Measurements from ENCODE around the gene MYO10. TPM values are rescaled to one million over a fixed set of nuclear protein-coding genes. Genes with fewer than 3 reads are reported as not detected.

MYO10 gene
- total RNA-seq, 1 donor from 2014 or later = 80.2 TPM

DNA sequence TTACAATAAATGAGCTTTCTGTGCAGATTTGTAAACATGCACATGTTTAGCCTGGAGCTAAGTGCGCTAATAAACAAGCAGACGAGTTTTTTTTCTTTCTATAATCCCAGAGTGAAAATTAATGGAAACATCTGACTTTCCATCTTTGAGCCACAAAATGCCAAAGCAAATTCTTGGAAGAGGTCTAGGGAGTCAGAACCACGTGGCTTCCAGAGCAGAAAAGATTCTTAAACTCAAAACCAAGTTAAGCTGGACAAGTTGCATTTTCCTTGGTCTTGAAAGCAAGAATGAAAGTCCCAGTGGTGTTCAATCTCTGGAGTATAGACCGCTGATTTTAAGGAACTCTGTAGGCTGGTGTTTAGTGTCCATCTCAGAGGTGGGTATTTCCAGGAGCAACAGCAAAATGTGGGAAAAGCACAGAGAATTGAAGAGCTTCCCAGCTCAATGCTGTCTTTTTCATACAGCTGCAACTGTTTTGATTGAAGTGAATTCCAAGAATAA is 71.4 kb downstream of the MYO10 start:
- Histone ChIP-seq H2AFZ (ENCODE audit: low read depth, low read length) (no peak overlapping the region), H3K4me1 (ENCODE audit: insufficient read depth, low read length) (peaks cover 12% of the 10 kb centered on the region), H3K4me2 (ENCODE audit: low read length) (peak overlapping the region; percentile 6), H3K27ac (ENCODE audit: low read depth, low read length) (no peak overlapping the region), H4K20me1 (ENCODE audit: insufficient read depth, low read length) (peaks cover 89% of the 10 kb centered on the region), H3K4me3 (ENCODE audit: insufficient read depth, low read depth, low read length) (no peak overlapping the region), H3K36me3 (ENCODE audit: insufficient read depth, low read length) (peaks cover 5% of the 10 kb centered on the region), H3K27me3 (ENCODE audit: insufficient read depth, low read length) (no peaks in the 10 kb centered on the region), H3K9ac (ENCODE audit: low read length) (no peak overlapping the region), H3K9me3 (ENCODE audit: insufficient read depth, low read depth, low read length) (no peaks in the 10 kb centered on the region), H3K79me2 (ENCODE audit: insufficient read depth, low read length) (peaks cover 99% of the 10 kb centered on the region)
- no peak overlapping the region for H3K27ac Mint-ChIP-seq (ENCODE audit: unreplicated experiment)
- no peak overlapping the region for H3K4me3 Mint-ChIP-seq (ENCODE audit: unreplicated experiment)
- no peak for FAIRE-seq
- DNase-seq (ENCODE audit: low read depth) = peak; percentile 37
- peaks cover 20% of the 10 kb centered on the region for H3K4me1 Mint-ChIP-seq (ENCODE audit: low read depth, unreplicated experiment)
- no peaks in the 10 kb centered on the region for H3K27me3 Mint-ChIP-seq (ENCODE audit: low read depth, unreplicated experiment)
- H3K9me3 Mint-ChIP-seq (ENCODE audit: unreplicated experiment) = no peaks in the 10 kb centered on the region
- no peak for TF ChIP-seq EZH2 (IDR thresholded peaks at IDR 0.05; ENCODE audit: insufficient read depth, low read length)
- no peaks in the 10 kb centered on the region for H3K36me3 Mint-ChIP-seq (ENCODE audit: low read depth, unreplicated experiment)

DNA sequence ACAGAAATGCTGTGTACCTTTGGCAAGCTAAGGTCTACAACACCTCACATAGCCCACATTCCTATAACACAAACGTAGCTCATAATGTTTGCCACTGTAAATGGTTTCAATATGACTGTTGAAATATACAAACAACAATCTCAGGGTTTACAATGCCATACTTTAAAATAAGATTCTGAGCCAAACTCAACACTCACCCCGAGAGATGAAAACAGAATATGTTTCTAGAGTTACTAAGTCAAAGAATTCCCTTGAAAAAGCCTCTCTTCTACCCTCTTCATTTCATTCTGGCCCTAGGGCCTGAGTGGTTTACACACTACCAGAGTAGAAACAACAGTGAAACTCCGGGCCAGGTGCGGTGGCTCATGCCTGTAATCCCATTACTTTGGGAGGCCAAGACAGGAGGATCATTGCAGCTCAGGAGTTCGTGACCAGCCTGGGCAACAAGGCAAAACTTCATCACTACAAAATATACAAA is 72.6 kb downstream of the MYO10 start:
- Histone ChIP-seq H3K79me2 (ENCODE audit: insufficient read depth, low read length) (peaks cover 99% of the 10 kb centered on the region), H3K4me3 (ENCODE audit: insufficient read depth, low read depth, low read length) (no peak overlapping the region), H4K20me1 (ENCODE audit: insufficient read depth, low read length) (peaks cover 89% of the 10 kb centered on the region), H3K9ac (ENCODE audit: low read length) (no peak overlapping the region), H2AFZ (ENCODE audit: low read depth, low read length) (no peak overlapping the region), H3K27ac (ENCODE audit: low read depth, low read length) (no peak overlapping the region), H3K4me1 (ENCODE audit: insufficient read depth, low read length) (peaks cover 12% of the 10 kb centered on the region), H3K9me3 (ENCODE audit: insufficient read depth, low read depth, low read length) (no peaks in the 10 kb centered on the region), H3K4me2 (ENCODE audit: low read length) (no peak overlapping the region), H3K27me3 (ENCODE audit: insufficient read depth, low read length) (no peaks in the 10 kb centered on the region), H3K36me3 (ENCODE audit: insufficient read depth, low read length) (peaks cover 5% of the 10 kb centered on the region)
- H3K4me1 Mint-ChIP-seq (ENCODE audit: low read depth, unreplicated experiment) = peaks cover 20% of the 10 kb centered on the region
- H3K27me3 Mint-ChIP-seq (ENCODE audit: low read depth, unreplicated experiment) = no peaks in the 10 kb centered on the region
- H3K4me3 Mint-ChIP-seq (ENCODE audit: unreplicated experiment) = no peak overlapping the region
- DNase-seq (ENCODE audit: low read depth) (no peak), FAIRE-seq (no peak)
- no peaks in the 10 kb centered on the region for H3K36me3 Mint-ChIP-seq (ENCODE audit: low read depth, unreplicated experiment)
- H3K9me3 Mint-ChIP-seq (ENCODE audit: unreplicated experiment) = no peaks in the 10 kb centered on the region
- no peak for TF ChIP-seq EZH2 (IDR thresholded peaks at IDR 0.05; ENCODE audit: insufficient read depth, low read length)
- TF ChIP-seq, protein P1, sequence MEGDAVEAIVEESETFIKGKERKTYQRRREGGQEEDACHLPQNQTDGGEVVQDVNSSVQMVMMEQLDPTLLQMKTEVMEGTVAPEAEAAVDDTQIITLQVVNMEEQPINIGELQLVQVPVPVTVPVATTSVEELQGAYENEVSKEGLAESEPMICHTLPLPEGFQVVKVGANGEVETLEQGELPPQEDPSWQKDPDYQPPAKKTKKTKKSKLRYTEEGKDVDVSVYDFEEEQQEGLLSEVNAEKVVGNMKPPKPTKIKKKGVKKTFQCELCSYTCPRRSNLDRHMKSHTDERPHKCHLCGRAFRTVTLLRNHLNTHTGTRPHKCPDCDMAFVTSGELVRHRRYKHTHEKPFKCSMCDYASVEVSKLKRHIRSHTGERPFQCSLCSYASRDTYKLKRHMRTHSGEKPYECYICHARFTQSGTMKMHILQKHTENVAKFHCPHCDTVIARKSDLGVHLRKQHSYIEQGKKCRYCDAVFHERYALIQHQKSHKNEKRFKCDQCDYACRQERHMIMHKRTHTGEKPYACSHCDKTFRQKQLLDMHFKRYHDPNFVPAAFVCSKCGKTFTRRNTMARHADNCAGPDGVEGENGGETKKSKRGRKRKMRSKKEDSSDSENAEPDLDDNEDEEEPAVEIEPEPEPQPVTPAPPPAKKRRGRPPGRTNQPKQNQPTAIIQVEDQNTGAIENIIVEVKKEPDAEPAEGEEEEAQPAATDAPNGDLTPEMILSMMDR (IDR thresholded peaks at IDR 0.05; ENCODE audit: insufficient read depth, low read depth, low read length) = no peak
- no peak overlapping the region for H3K27ac Mint-ChIP-seq (ENCODE audit: unreplicated experiment)

DNA sequence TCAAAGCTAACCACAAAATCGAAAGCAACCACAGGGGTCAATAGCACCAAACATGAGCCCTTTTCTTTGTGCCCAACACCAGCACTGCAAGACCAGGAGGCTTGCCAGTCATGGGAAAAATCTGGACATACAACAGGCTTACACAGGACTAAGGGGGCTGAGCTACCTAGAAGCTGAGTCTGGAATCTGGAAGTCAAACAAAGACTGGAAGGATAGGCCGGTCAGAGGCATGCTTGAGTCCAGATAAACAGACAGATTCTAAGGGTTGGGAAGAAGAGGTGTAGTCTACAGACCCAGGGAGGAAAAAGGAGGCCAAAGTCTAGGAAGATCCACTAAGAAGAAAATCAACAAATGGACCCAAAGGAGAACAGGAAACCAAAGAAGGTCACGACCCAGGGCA is 73.3 kb downstream of the MYO10 start:
- DNase-seq (ENCODE audit: low read depth) = no peak
- peak overlapping the region; percentile 18 for H3K27ac Mint-ChIP-seq (ENCODE audit: unreplicated experiment)

More for the DNA sequence above, 73.3 kb downstream of the MYO10 start:
- Histone ChIP-seq H3K4me1 (ENCODE audit: insufficient read depth, low read length) (peaks cover 12% of the 10 kb centered on the region), H3K4me3 (ENCODE audit: insufficient read depth, low read depth, low read length) (no peak overlapping the region), H4K20me1 (ENCODE audit: insufficient read depth, low read length) (peaks cover 93% of the 10 kb centered on the region), H3K4me2 (ENCODE audit: low read length) (no peak overlapping the region), H3K9ac (ENCODE audit: low read length) (no peak overlapping the region), H3K27ac (ENCODE audit: low read depth, low read length) (no peak overlapping the region), H3K27me3 (ENCODE audit: insufficient read depth, low read length) (no peaks in the 10 kb centered on the region), H3K79me2 (ENCODE audit: insufficient read depth, low read length) (peaks cover 99% of the 10 kb centered on the region), H3K9me3 (ENCODE audit: insufficient read depth, low read depth, low read length) (no peaks in the 10 kb centered on the region), H2AFZ (ENCODE audit: low read depth, low read length) (no peak overlapping the region), H3K36me3 (ENCODE audit: insufficient read depth, low read length) (peaks cover 5% of the 10 kb centered on the region)
- no peak overlapping the region for H3K4me3 Mint-ChIP-seq (ENCODE audit: unreplicated experiment)
- no peaks in the 10 kb centered on the region for H3K27me3 Mint-ChIP-seq (ENCODE audit: low read depth, unreplicated experiment)
- H3K36me3 Mint-ChIP-seq (ENCODE audit: low read depth, unreplicated experiment) = no peaks in the 10 kb centered on the region
- FAIRE-seq = no peak
- peaks cover 20% of the 10 kb centered on the region for H3K4me1 Mint-ChIP-seq (ENCODE audit: low read depth, unreplicated experiment)
- no peak for TF ChIP-seq EZH2 (IDR thresholded peaks at IDR 0.05; ENCODE audit: insufficient read depth, low read length)
- TF ChIP-seq, protein P1 (IDR thresholded peaks at IDR 0.05; ENCODE audit: insufficient read depth, low read depth, low read length) = no peak
- H3K9me3 Mint-ChIP-seq (ENCODE audit: unreplicated experiment) = no peaks in the 10 kb centered on the region
